Muscle of leg (tissue), 11 donors: ENCODE measurements around the gene EFEMP1. TPM values are rescaled to one million over a fixed set of nuclear protein-coding genes. Genes with fewer than 3 reads are reported as not detected.
A peak's percentile ranks its signal among the peaks of the same experiment; 100 is the strongest.

Experiments
- DNase-seq: peaks from one replicate; pipeline ENCODE4 v3.0.0; 2013
- H3K27ac ChIP-seq: one replicate; pipeline ENCODE4 v1.5.1; 2013; ENCODE audit warnings: mild to moderate bottlenecking, low read length, control low read depth
- H3K27me3 ChIP-seq: one replicate; pipeline ENCODE4 v1.6.1; 2013; ENCODE audit warnings: low read length; ENCODE audit not compliant: control insufficient read depth, insufficient read depth
- H3K36me3 ChIP-seq: one replicate; pipeline ENCODE4 v1.6.1; 2013; ENCODE audit warnings: low read length; ENCODE audit not compliant: control insufficient read depth, insufficient read depth
- H3K4me1 ChIP-seq: one replicate; pipeline ENCODE4 v1.6.1; 2013; ENCODE audit warnings: low read length; ENCODE audit not compliant: control insufficient read depth, insufficient read depth
- H3K4me3 ChIP-seq: one replicate; pipeline ENCODE4 v1.5.1; 2013; ENCODE audit warnings: low read length, control low read depth
- H3K9me3 ChIP-seq: replicated peaks from 2 replicates; pipeline ENCODE4 v1.6.1; 2013; ENCODE audit warnings: low read depth, low read length; ENCODE audit not compliant: control insufficient read depth
- WGBS: methylation state at CpG from one replicate; pipeline ENCODE4 v1.1.5; 2013; ENCODE audit warnings: missing lambda C conversion rate; ENCODE audit not compliant: insufficient coverage; 5-methylcytosine and 5-hydroxymethylcytosine counted together
- polyA plus RNA-seq, 8 donors: library from polyadenylated mRNA; unstranded; fragments of 120-200 nt; gene quantifications; one replicate each; pipeline versions ENCODE4 v1.2.1 to v1.2.3, GENCODE V29; 2013; ENCODE audit warnings: inconsistent platforms in 1 of 8, low replicate concordance in 1 of 8; ENCODE audit not compliant: insufficient read length in 8 of 8, insufficient read depth in 1 of 8
- total RNA-seq: library from RNA; stranded (reverse); fragments of 120-200 nt; gene quantifications from one replicate; pipeline ENCODE4 v1.2.4, GENCODE V29; 2013

The EFEMP1 gene
- total and polyA plus RNA-seq, 9 donors = 18.6 to 39.0 (median 24.9) TPM

GRCh38 chr2:55871637-55872036 lies 51.9 kb downstream of the EFEMP1 start:
- H3K4me3 ChIP-seq = no peak overlapping the region
- H3K27me3 ChIP-seq = no peaks in the 10 kb centered on the region
- peak; percentile 70 for DNase-seq
- no peak overlapping the region for H3K27ac ChIP-seq
- H3K36me3 ChIP-seq = no peaks in the 10 kb centered on the region
- no peaks in the 10 kb centered on the region for H3K4me1 ChIP-seq
- H3K9me3 ChIP-seq = no peaks in the 10 kb centered on the region

GRCh38 chr2:55869637-55870325 lies 53.8 kb downstream of the EFEMP1 start:
- H3K36me3 ChIP-seq = no peaks in the 10 kb centered on the region
- 93% methylated on average over 1 of the region's 5 CpGs for WGBS

GRCh38 chr2:55865096-55865835 lies 58.3 kb downstream of the EFEMP1 start:
- Histone ChIP-seq H3K36me3 (no peaks in the 10 kb centered on the region), H3K4me3 (no peak overlapping the region), H3K27me3 (no peaks in the 10 kb centered on the region), H3K9me3 (no peaks in the 10 kb centered on the region), H3K4me1 (no peaks in the 10 kb centered on the region), H3K27ac (no peak overlapping the region)
- WGBS = no CpG with 5 or more reads among the region's 2 CpGs
- peak; percentile 61 for DNase-seq

More at GRCh38 chr2:55869637-55870325, 53.8 kb downstream of the EFEMP1 start:
- Histone ChIP-seq H3K27ac (no peak overlapping the region), H3K4me3 (no peak overlapping the region), H3K27me3 (no peaks in the 10 kb centered on the region), H3K9me3 (no peaks in the 10 kb centered on the region), H3K4me1 (no peaks in the 10 kb centered on the region)
- no peak for DNase-seq

- Histone ChIP-seq H3K4me3 (no peak overlapping the region), H3K27ac (no peak overlapping the region), H3K4me1 (peaks cover 2% of the 10 kb centered on the region), H3K36me3 (no peaks in the 10 kb centered on the region), H3K27me3 (no peaks in the 10 kb centered on the region), H3K9me3 (no peaks in the 10 kb centered on the region)
- 87% methylated on average over 3 of the region's 6 CpGs for WGBS
- DNase-seq = no peak
Observed at GRCh38 chr2:55864351-55865084, 59.1 kb downstream of the EFEMP1 start.

- Histone ChIP-seq H3K27ac (no peak overlapping the region), H3K4me3 (no peak overlapping the region), H3K4me1 (peaks cover 2% of the 10 kb centered on the region), H3K27me3 (no peaks in the 10 kb centered on the region), H3K36me3 (no peaks in the 10 kb centered on the region), H3K9me3 (no peaks in the 10 kb centered on the region)
- no CpG with 5 or more reads among the region's 7 CpGs for WGBS
- peak; percentile 63 for DNase-seq
Observed at GRCh38 chr2:55862673-55863390, 60.8 kb downstream of the EFEMP1 start.

- H3K27me3 ChIP-seq = no peaks in the 10 kb centered on the region
- peaks cover 2% of the 10 kb centered on the region for H3K4me1 ChIP-seq
- DNase-seq = no peak
- no peak overlapping the region for H3K27ac ChIP-seq
- WGBS = 91% methylated on average over 2 of the region's 3 CpGs
- no peak overlapping the region for H3K4me3 ChIP-seq
- no peaks in the 10 kb centered on the region for H3K36me3 ChIP-seq
- H3K9me3 ChIP-seq = no peaks in the 10 kb centered on the region
Observed at GRCh38 chr2:55862246-55862645, 61.3 kb downstream of the EFEMP1 start.

- no peak for DNase-seq
- no peaks in the 10 kb centered on the region for H3K36me3 ChIP-seq
- H3K27me3 ChIP-seq = no peaks in the 10 kb centered on the region
- no peak overlapping the region for H3K27ac ChIP-seq
- WGBS = 100% methylated on average over 2 of the region's 6 CpGs
- peaks cover 2% of the 10 kb centered on the region for H3K4me1 ChIP-seq
- no peaks in the 10 kb centered on the region for H3K9me3 ChIP-seq
- no peak overlapping the region for H3K4me3 ChIP-seq
Observed at GRCh38 chr2:55861733-55862132, 61.8 kb downstream of the EFEMP1 start.

- Histone ChIP-seq H3K4me3 (no peak overlapping the region), H3K36me3 (no peaks in the 10 kb centered on the region), H3K27me3 (no peaks in the 10 kb centered on the region), H3K27ac (no peak overlapping the region), H3K4me1 (peaks cover 2% of the 10 kb centered on the region), H3K9me3 (no peaks in the 10 kb centered on the region)
- peak; percentile 93 for DNase-seq
- WGBS = no CpG with 5 or more reads among the region's 2 CpGs
Observed at GRCh38 chr2:55860832-55861231, 62.8 kb downstream of the EFEMP1 start.

GRCh38 chr2:55859875-55860274 lies 63.7 kb downstream of the EFEMP1 start:
- 100% methylated on average over 2 of the region's 3 CpGs for WGBS

GRCh38 chr2:55857766-55858165 lies 65.8 kb downstream of the EFEMP1 start:
- no peak overlapping the region for H3K27ac ChIP-seq
- H3K27me3 ChIP-seq = no peaks in the 10 kb centered on the region
- no peak for DNase-seq
- no peaks in the 10 kb centered on the region for H3K9me3 ChIP-seq
- no peaks in the 10 kb centered on the region for H3K36me3 ChIP-seq
- H3K4me3 ChIP-seq = no peak overlapping the region
- peaks cover 2% of the 10 kb centered on the region for H3K4me1 ChIP-seq
- WGBS = no CpG with 5 or more reads among the region's 2 CpGs

More at GRCh38 chr2:55859875-55860274, 63.7 kb downstream of the EFEMP1 start:
- Histone ChIP-seq H3K9me3 (no peaks in the 10 kb centered on the region), H3K4me3 (no peak overlapping the region), H3K36me3 (no peaks in the 10 kb centered on the region), H3K27me3 (no peaks in the 10 kb centered on the region), H3K27ac (no peak overlapping the region), H3K4me1 (peaks cover 2% of the 10 kb centered on the region)
- DNase-seq = no peak
